ENCODE measurements around the gene CCDC33.

DNA sequence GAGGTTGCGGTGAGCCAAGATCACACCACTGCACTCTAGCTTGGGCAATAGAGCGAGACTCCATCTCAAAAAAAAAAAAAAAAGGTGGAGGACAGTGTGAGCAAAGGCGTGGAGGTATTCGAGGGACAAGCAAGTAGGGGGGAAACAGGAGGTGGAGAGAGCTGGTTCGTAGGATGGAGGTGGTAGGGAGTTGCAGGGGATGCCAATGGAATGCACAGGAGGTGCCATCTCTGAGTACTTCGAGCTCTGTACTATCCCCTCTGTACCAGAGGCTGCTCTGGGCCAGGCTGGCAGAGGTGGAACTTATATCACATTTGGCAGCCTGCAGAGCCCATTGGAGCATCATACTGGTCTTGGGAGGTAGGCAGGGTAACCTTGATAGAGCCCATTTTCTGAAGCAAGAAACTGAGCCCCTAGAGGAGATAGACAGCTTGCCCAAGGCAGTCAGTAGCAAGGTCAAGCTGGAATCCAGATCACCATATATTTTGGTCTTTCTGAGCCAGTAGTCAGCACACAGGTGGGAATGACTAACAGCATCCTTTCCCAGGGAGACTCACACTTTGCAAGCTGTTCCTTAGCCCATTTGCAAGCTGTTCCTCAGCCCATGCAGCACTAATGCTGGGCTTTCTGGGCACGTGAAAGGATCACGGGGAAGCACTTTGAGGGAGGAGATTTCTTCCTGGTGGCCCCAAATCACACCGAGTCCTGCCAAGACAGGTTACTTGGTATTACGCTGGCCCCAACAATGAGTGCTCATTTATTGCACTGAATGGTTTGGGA lies 9.2 kb upstream of the CCDC33 start:
- TF ChIP-seq, protein P1, sequence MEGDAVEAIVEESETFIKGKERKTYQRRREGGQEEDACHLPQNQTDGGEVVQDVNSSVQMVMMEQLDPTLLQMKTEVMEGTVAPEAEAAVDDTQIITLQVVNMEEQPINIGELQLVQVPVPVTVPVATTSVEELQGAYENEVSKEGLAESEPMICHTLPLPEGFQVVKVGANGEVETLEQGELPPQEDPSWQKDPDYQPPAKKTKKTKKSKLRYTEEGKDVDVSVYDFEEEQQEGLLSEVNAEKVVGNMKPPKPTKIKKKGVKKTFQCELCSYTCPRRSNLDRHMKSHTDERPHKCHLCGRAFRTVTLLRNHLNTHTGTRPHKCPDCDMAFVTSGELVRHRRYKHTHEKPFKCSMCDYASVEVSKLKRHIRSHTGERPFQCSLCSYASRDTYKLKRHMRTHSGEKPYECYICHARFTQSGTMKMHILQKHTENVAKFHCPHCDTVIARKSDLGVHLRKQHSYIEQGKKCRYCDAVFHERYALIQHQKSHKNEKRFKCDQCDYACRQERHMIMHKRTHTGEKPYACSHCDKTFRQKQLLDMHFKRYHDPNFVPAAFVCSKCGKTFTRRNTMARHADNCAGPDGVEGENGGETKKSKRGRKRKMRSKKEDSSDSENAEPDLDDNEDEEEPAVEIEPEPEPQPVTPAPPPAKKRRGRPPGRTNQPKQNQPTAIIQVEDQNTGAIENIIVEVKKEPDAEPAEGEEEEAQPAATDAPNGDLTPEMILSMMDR (IDR thresholded peaks at IDR 0.05 in 2 of 3, conservative IDR thresholded peaks at IDR 0.05 in 1 of 3; ENCODE audit: borderline replicate concordance in 1 of 3, insufficient read depth in 1 of 3, low read depth in 2 of 3, low read length in 2 of 3): no peak
- TF ChIP-seq, protein P2, sequence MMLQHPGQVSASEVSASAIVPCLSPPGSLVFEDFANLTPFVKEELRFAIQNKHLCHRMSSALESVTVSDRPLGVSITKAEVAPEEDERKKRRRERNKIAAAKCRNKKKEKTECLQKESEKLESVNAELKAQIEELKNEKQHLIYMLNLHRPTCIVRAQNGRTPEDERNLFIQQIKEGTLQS (IDR thresholded peaks at IDR 0.05): no peak
- TF ChIP-seq FOSL1 (IDR thresholded peaks at IDR 0.05; ENCODE audit: low read depth) (no peak), POLR2A (IDR thresholded peaks at IDR 0.05; ENCODE audit: borderline replicate concordance, extremely low read depth, insufficient read depth, insufficient read length) (no peak), SRF (IDR thresholded peaks at IDR 0.05; ENCODE audit: low read depth) (no peak), EZH2phosphoT487 (IDR thresholded peaks at IDR 0.05; ENCODE audit: borderline replicate concordance) (no peak), POLR2AphosphoS5 (IDR thresholded peaks at IDR 0.05; ENCODE audit: low read depth, low read length) (no peak), EZH2 (IDR thresholded peaks at IDR 0.05) (no peak), TCF7L2 (IDR thresholded peaks at IDR 0.05; ENCODE audit: borderline replicate concordance, extremely low read depth, insufficient read depth, insufficient read length) (no peak), EGR1 (IDR thresholded peaks at IDR 0.05; ENCODE audit: low read depth) (no peak), ELF1 (IDR thresholded peaks at IDR 0.05; ENCODE audit: borderline replicate concordance, low read depth) (no peak), CEBPB (IDR thresholded peaks at IDR 0.05; ENCODE audit: low read depth) (no peak), RAD21 (IDR thresholded peaks at IDR 0.05; ENCODE audit: low read depth) (no peak)
- TF ChIP-seq, protein P3, sequence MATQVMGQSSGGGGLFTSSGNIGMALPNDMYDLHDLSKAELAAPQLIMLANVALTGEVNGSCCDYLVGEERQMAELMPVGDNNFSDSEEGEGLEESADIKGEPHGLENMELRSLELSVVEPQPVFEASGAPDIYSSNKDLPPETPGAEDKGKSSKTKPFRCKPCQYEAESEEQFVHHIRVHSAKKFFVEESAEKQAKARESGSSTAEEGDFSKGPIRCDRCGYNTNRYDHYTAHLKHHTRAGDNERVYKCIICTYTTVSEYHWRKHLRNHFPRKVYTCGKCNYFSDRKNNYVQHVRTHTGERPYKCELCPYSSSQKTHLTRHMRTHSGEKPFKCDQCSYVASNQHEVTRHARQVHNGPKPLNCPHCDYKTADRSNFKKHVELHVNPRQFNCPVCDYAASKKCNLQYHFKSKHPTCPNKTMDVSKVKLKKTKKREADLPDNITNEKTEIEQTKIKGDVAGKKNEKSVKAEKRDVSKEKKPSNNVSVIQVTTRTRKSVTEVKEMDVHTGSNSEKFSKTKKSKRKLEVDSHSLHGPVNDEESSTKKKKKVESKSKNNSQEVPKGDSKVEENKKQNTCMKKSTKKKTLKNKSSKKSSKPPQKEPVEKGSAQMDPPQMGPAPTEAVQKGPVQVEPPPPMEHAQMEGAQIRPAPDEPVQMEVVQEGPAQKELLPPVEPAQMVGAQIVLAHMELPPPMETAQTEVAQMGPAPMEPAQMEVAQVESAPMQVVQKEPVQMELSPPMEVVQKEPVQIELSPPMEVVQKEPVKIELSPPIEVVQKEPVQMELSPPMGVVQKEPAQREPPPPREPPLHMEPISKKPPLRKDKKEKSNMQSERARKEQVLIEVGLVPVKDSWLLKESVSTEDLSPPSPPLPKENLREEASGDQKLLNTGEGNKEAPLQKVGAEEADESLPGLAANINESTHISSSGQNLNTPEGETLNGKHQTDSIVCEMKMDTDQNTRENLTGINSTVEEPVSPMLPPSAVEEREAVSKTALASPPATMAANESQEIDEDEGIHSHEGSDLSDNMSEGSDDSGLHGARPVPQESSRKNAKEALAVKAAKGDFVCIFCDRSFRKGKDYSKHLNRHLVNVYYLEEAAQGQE (IDR thresholded peaks at IDR 0.05; ENCODE audit: low read depth): no peak

All from HCT116 (cell line).